H1 (cell line): ENCODE data around the gene PLXNA3. TPM values are rescaled to one million over a fixed set of nuclear protein-coding genes. Genes with fewer than 3 reads are reported as not detected.

Experiments
- CTCF ChIA-PET: fragments of 300-600 bp; sonication (Branson Sonifier 250); formaldehyde crosslinking; loops from one replicate; lab custom pipeline; 2021; ENCODE audit not compliant: partially characterized antibody; lab: Charles Lee
- POLR2A ChIA-PET: fragments of 300-600 bp; sonication (Branson Sonifier 250); formaldehyde crosslinking; loops from one replicate; lab custom pipeline; 2021; ENCODE audit warnings: inconsistent platforms; ENCODE audit not compliant: partially characterized antibody; lab: Charles Lee
- DNase-seq, 2 experiments: peaks; one replicate each; pipeline versions ENCODE4 v3.0.0 to v3.0.0-alpha.2; 2010 to 2022; ENCODE audit warnings: low spot score in 2 of 2, low read depth in 1 of 2, mixed read lengths in 1 of 2
- FAIRE-seq: peaks from 2 replicates; lab custom pipeline; 2011; peaks lifted over from hg19 to GRCh38; lab: Jason Lieb, UNC
- H2AFZ ChIP-seq: 2 replicates; pipeline ENCODE4 v1.8.1; 2012; ENCODE audit warnings: low read length, inconsistent platforms
- H2AK5ac ChIP-seq: 2 replicates; pipeline ENCODE4 v1.6.1; 2013; ENCODE audit warnings: low read depth, low read length
- H2BK120ac ChIP-seq: replicated peaks from 2 replicates; pipeline ENCODE3; 2013; ENCODE audit warnings: low read depth, low read length, inconsistent platforms
- H2BK12ac ChIP-seq: 2 replicates; pipeline ENCODE4 v1.6.1; 2013; ENCODE audit warnings: low read depth, low read length
- H2BK15ac ChIP-seq: 2 replicates; pipeline ENCODE4 v1.6.1; 2013; ENCODE audit warnings: low read length
- H2BK20ac ChIP-seq: 2 replicates; pipeline ENCODE4 v1.6.1; 2013; ENCODE audit warnings: low read length
- H2BK5ac ChIP-seq: 2 replicates; pipeline ENCODE4 v1.6.1; 2013; ENCODE audit warnings: low read depth, low read length
- H3K14ac ChIP-seq: 2 replicates; pipeline ENCODE4 v1.6.1; 2013; ENCODE audit warnings: inconsistent platforms; ENCODE audit not compliant: insufficient read length
- H3K18ac ChIP-seq: 2 replicates; pipeline ENCODE4 v1.6.1; 2013; ENCODE audit warnings: low read length; ENCODE audit errors: extremely low read depth
- H3K23ac ChIP-seq: 2 replicates; pipeline ENCODE4 v1.6.1; 2013; ENCODE audit warnings: inconsistent platforms; ENCODE audit not compliant: insufficient read length
- H3K23me2 ChIP-seq: 2 replicates; pipeline ENCODE4 v1.6.1; 2013; ENCODE audit warnings: low read depth, low read length
- H3K27ac ChIP-seq: 2 replicates; pipeline ENCODE4 v1.6.1; 2011; ENCODE audit warnings: low read depth, low read length, inconsistent platforms
- H3K27me3 ChIP-seq, 4 experiments: replicated peaks in 1 of 4; 1 replicate in 1 of 4; 2 replicates in 3 of 4; pipeline versions ENCODE4 v1.6.1 to v1.8.1; 2011 to 2013; ENCODE audit warnings: low read length in 3 of 4, mild to moderate bottlenecking in 3 of 4, inconsistent platforms in 2 of 4, mixed read lengths in 2 of 4, moderate library complexity in 1 of 4; ENCODE audit not compliant: control insufficient read depth in 3 of 4, insufficient read depth in 3 of 4; ENCODE audit errors: extremely low read depth in 1 of 4
- H3K36me3 ChIP-seq, 4 experiments: 2 replicates each; pipeline versions ENCODE4 v1.6.1 to v1.8.1; 2011 to 2013; ENCODE audit warnings: mild to moderate bottlenecking in 4 of 4, low read length in 3 of 4, moderate library complexity in 2 of 4, control low read depth in 1 of 4, inconsistent platforms in 1 of 4; ENCODE audit not compliant: insufficient read depth in 4 of 4, control insufficient read depth in 2 of 4
- H3K4ac ChIP-seq: replicated peaks from 2 replicates; pipeline ENCODE3; 2013; ENCODE audit warnings: low read length, low read depth, mixed read lengths, inconsistent platforms; ENCODE audit not compliant: insufficient read length
- H3K4me1 ChIP-seq, 4 experiments: replicated peaks in 1 of 4; 1 replicate in 1 of 4; 2 replicates in 3 of 4; pipeline versions ENCODE4 v1.6.1 to v1.8.1; 2011 to 2013; ENCODE audit warnings: low read length in 3 of 4, inconsistent platforms in 2 of 4, mixed read lengths in 1 of 4; ENCODE audit not compliant: insufficient read depth in 4 of 4, control insufficient read depth in 3 of 4
- H3K4me2 ChIP-seq, 2 experiments: 2 replicates each; pipeline versions ENCODE4 v1.6.1 to v1.8.1; 2011 to 2013; ENCODE audit warnings: low read depth in 2 of 2, low read length in 2 of 2, control low read depth in 1 of 2, inconsistent platforms in 1 of 2, mild to moderate bottlenecking in 1 of 2; ENCODE audit not compliant: insufficient read depth in 1 of 2
- H3K4me3 ChIP-seq, 4 experiments: fragments of 200-600, 300-600 bp in 1 of 4; sonication (generic), shearing (Covaris generic), sonication (Bioruptor Twin) in 1 of 4; 2 replicates each; pipeline versions ENCODE4 v1.5.1 to v1.8.1; 2011 to 2016; ENCODE audit warnings: low read length in 4 of 4, low read depth in 3 of 4, control low read depth in 2 of 4, inconsistent platforms in 2 of 4, mild to moderate bottlenecking in 2 of 4, mixed read lengths in 1 of 4, moderate library complexity in 1 of 4; ENCODE audit not compliant: insufficient read depth in 2 of 4; ENCODE audit errors: extremely low read depth in 1 of 4
- H3K56ac ChIP-seq: replicated peaks from 2 replicates; pipeline ENCODE3; 2013; ENCODE audit warnings: low read depth, mild to moderate bottlenecking, mixed read lengths, low read length, inconsistent platforms; ENCODE audit not compliant: insufficient read length
- H3K79me1 ChIP-seq: 2 replicates; pipeline ENCODE4 v1.6.1; 2013; ENCODE audit warnings: low read depth, low read length, control low read depth
- H3K79me2 ChIP-seq, 2 experiments: 2 replicates each; pipeline versions ENCODE4 v1.6.1 to v1.8.1; 2012 to 2013; ENCODE audit warnings: low read length in 2 of 2, mild to moderate bottlenecking in 2 of 2, inconsistent platforms in 1 of 2; ENCODE audit not compliant: insufficient read depth in 2 of 2, control insufficient read depth in 1 of 2
- H3K9ac ChIP-seq, 4 experiments: replicated peaks in 1 of 4; 1 replicate in 1 of 4; 2 replicates in 3 of 4; pipeline versions ENCODE4 v1.6.1 to v1.8.1; 2011 to 2013; ENCODE audit warnings: low read depth in 3 of 4, low read length in 3 of 4, control low read depth in 2 of 4, mild to moderate bottlenecking in 2 of 4, moderate library complexity in 2 of 4, inconsistent platforms in 1 of 4; ENCODE audit errors: extremely low read depth in 1 of 4
- H3K9me3 ChIP-seq, 2 experiments: 2 replicates each; pipeline versions ENCODE4 v1.6.1 to v1.8.1; 2012 to 2013; ENCODE audit warnings: mild to moderate bottlenecking in 2 of 2, moderate library complexity in 2 of 2, control low read depth in 1 of 2, inconsistent platforms in 1 of 2, low read depth in 1 of 2, low read length in 1 of 2, mixed read lengths in 1 of 2; ENCODE audit not compliant: insufficient read depth in 2 of 2
- H4K20me1 ChIP-seq, 2 experiments: replicated peaks in 1 of 2; 2 replicates each; pipeline versions ENCODE3 to v1.8.1; 2011 to 2013; ENCODE audit warnings: inconsistent platforms in 2 of 2, low read length in 2 of 2, mild to moderate bottlenecking in 1 of 2; ENCODE audit not compliant: insufficient read depth in 2 of 2, control insufficient read depth in 1 of 2
- H4K5ac ChIP-seq: 2 replicates; pipeline ENCODE4 v1.6.1; 2013; ENCODE audit warnings: low read length, low read depth, mixed read lengths, inconsistent platforms; ENCODE audit not compliant: insufficient read length
- H4K8ac ChIP-seq: 2 replicates; pipeline ENCODE4 v1.8.0; 2013; ENCODE audit warnings: mild to moderate bottlenecking, moderate library complexity, low read length, inconsistent platforms; ENCODE audit not compliant: insufficient read depth; ENCODE audit errors: extremely low read depth
- H4K91ac ChIP-seq: replicated peaks from 2 replicates; pipeline ENCODE3; 2013; ENCODE audit warnings: low read length, mixed read lengths, inconsistent platforms; ENCODE audit not compliant: insufficient read length
- CEBPB ChIP-seq: IDR thresholded peaks from 2 replicates; pipeline ENCODE4 v1.6.1; 2012; ENCODE audit warnings: low read depth, low read length
- HDAC2 ChIP-seq, 2 experiments: fragments of 300-600 bp in 1 of 2; sonication (generic) in 1 of 2; IDR thresholded peaks; 2 replicates each; pipeline ENCODE4 v1.6.1; 2011 to 2012; ENCODE audit warnings: low read depth in 2 of 2, low read length in 2 of 2, mild to moderate bottlenecking in 2 of 2, moderate library complexity in 2 of 2, borderline replicate concordance in 1 of 2, inconsistent platforms in 1 of 2
- HDAC6 ChIP-seq: IDR thresholded peaks from one replicate; pipeline ENCODE4 v1.7.1; 2012; ENCODE audit warnings: low read depth, mild to moderate bottlenecking, inconsistent platforms, low read length, moderate library complexity
- JUN ChIP-seq: IDR thresholded peaks from 2 replicates; pipeline ENCODE4 v1.6.1; 2011; ENCODE audit warnings: low read depth, mild to moderate bottlenecking, improper control_type of control experiment, low read length
- POLR2A ChIP-seq, 2 experiments: IDR thresholded peaks; 1 replicate in 1 of 2; 2 replicates in 1 of 2; pipeline ENCODE4 v1.6.1; 2011; ENCODE audit warnings: low read depth in 2 of 2, low read length in 2 of 2, mild to moderate bottlenecking in 2 of 2; ENCODE audit errors: control extremely low read depth in 1 of 2
- POU5F1 ChIP-seq: IDR thresholded peaks from 2 replicates; pipeline ENCODE4 v1.6.1; 2011; ENCODE audit warnings: low read depth, mild to moderate bottlenecking, low read length, moderate library complexity
- RAD21 ChIP-seq, 2 experiments: IDR thresholded peaks in 1 of 2; conservative IDR thresholded peaks in 1 of 2; 2 replicates each; pipeline ENCODE4 v1.6.1; 2011; ENCODE audit warnings: low read depth in 2 of 2, low read length in 2 of 2, improper control_type of control experiment in 1 of 2, inconsistent platforms in 1 of 2, mild to moderate bottlenecking in 1 of 2, moderate library complexity in 1 of 2
- TEAD4 ChIP-seq: IDR thresholded peaks from 2 replicates; pipeline ENCODE4 v1.6.1; 2012; ENCODE audit warnings: low read depth, low read length, inconsistent platforms, mixed read lengths
- WGBS, 2 experiments: shearing (Covaris generic) in 1 of 2; methylation state at CpG; one replicate each; pipeline versions ENCODE4 v1.1.6 to v1.1.7; 2013 to 2015; ENCODE audit warnings: low lambda C conversion rate in 2 of 2, mixed read lengths in 2 of 2, inconsistent platforms in 1 of 2, low coverage in 1 of 2, missing lambda C conversion rate in 1 of 2; ENCODE audit not compliant: insufficient replicate concordance in 2 of 2, insufficient coverage in 1 of 2, insufficient read length in 1 of 2; ENCODE audit errors: extremely low coverage in 1 of 2, missing lambda C conversion rate in 1 of 2; 5-methylcytosine and 5-hydroxymethylcytosine counted together
- polyA plus RNA-seq, 7 experiments: library from polyadenylated mRNA; depleted of rRNA in 3 of 7; stranded (reverse) in 5 of 7; unstranded in 2 of 7; fragments of >200 nt in 5 of 7; fragments of 200-250 nt in 2 of 7; gene quantifications; 1 replicate in 5 of 7; 2 replicates in 1 of 7; 4 replicates in 1 of 7; pipeline versions ENCODE4 v1.2.1 to v1.2.3, GENCODE V29; 2011 to 2013; ENCODE audit warnings: missing spikeins in 2 of 7, mixed read lengths in 2 of 7
- total RNA-seq: library from RNA; stranded (reverse); fragmentation: NEBNext Ultra II Directional; extraction: Animal tissue kit (Norgen Biotek cat#: 25700); gene quantifications from 2 replicates; pipeline ENCODE4 v1.2.1, GENCODE V29; 2021
- TF ChIP-seq, protein P1 (sequence below): IDR thresholded peaks from 2 replicates; pipeline ENCODE4 v1.6.1; 2011; ENCODE audit warnings: low read length, improper control_type of control experiment

Gene PLXNA3
- total and polyA plus RNA-seq, 2 of the 8 experiments (the other 6 are each of a cell fraction or from before 2014, with no cell fraction given): 10.7 to 18.2 TPM

DNA sequence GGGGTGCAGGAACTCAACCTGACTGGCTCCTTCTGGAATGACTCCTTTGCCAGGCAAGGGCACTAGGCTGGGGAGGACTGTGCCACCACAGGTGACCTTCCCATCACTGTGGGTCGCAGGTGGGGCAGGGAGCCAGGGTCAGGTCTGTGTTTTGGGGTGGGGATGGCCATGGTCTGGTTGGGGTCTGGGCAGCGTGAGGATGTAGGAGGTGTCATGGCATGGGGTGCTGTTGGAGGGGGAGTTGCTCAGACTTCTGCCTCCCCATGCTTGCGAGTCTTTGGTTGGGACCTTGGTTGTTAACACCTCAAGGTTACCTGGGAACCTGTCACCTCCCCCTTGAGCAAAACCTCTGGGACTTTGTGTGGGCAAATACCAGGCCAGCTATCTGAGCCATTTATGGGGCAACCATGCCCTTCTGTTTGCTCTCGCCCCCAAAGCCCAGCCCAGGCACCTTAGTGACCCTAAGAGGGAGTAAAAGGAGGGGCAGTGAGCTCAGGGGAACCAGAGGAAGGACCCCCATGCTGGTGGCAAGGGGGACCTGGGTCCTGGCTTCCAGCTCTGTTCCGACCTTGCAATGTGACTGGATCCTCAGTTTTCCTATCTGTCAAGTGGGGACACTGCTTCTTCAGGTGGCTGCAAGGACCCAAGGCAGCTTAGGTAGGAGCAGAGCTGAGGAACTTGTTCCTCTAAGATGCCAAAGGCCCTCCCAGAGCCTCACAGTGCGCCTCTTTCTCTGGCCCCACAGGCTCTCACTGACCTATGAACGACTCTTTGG lies 23.5 kb upstream of the PLXNA3 start:
- TF ChIP-seq CEBPB (no peak), TEAD4 (no peak), HDAC2 (IDR thresholded peaks at IDR 0.05; ENCODE audit: borderline replicate concordance in 1 of 2, low read depth in 2 of 2, low read length in 2 of 2) (no peak), POU5F1 (no peak), POLR2A (IDR thresholded peaks at IDR 0.05; ENCODE audit: control extremely low read depth in 1 of 2, low read depth in 2 of 2, low read length in 2 of 2) (no peak), JUN (no peak), RAD21 (IDR thresholded peaks at IDR 0.05 in 1 of 2, conservative IDR thresholded peaks at IDR 0.05 in 1 of 2; ENCODE audit: low read depth in 2 of 2, low read length in 2 of 2) (no peak), HDAC6 (no peak)
- TF ChIP-seq, protein P1, sequence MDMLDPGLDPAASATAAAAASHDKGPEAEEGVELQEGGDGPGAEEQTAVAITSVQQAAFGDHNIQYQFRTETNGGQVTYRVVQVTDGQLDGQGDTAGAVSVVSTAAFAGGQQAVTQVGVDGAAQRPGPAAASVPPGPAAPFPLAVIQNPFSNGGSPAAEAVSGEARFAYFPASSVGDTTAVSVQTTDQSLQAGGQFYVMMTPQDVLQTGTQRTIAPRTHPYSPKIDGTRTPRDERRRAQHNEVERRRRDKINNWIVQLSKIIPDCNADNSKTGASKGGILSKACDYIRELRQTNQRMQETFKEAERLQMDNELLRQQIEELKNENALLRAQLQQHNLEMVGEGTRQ: no peak
- H2AFZ ChIP-seq: no peak overlapping the region
- no peak overlapping the region for H4K91ac ChIP-seq
- peaks cover 0 to 18% (median 7%) of the 10 kb centered on the region in 4 experiments; a peak in 5 of 8 replicates for H3K36me3 ChIP-seq
- no peak overlapping the region for H2BK120ac ChIP-seq
- FAIRE-seq (no peak), DNase-seq (no peak)
- no peaks in the 10 kb centered on the region for H3K79me1 ChIP-seq
- H3K23me2 ChIP-seq: peaks cover 2% of the 10 kb centered on the region; the same call in 1 of the 2 replicates
- H3K79me2 ChIP-seq: peaks cover under 1 to 20% of the 10 kb centered on the region in 2 experiments; a peak in 2 of 4 replicates
- no peak overlapping the region for H3K4ac ChIP-seq
- no peak overlapping the region for H2BK12ac ChIP-seq
- H3K18ac ChIP-seq: no peak overlapping the region
- peaks cover 0 to 11% of the 10 kb centered on the region in 2 experiments for H4K20me1 ChIP-seq
- no peak overlapping the region for H3K23ac ChIP-seq
- H4K5ac ChIP-seq: no peak overlapping the region
- H3K14ac ChIP-seq: no peak overlapping the region
- no peaks in the 10 kb centered on the region for H3K27me3 ChIP-seq
- no peak overlapping the region for H3K9ac ChIP-seq
- no peak overlapping the region for H4K8ac ChIP-seq
- H2AK5ac ChIP-seq: no peak overlapping the region
- H3K4me2 ChIP-seq: no peak overlapping the region
- POLR2A ChIA-PET: interaction anchor here (0.8 to 2.6 kb wide), 5 partner anchors 9 to 37 kb away, joined by 3 to 9 read pairs (median 5); partner anchors contain the start of genes FAM50A and RPL10
- peaks cover 0 to 6% (median 4%) of the 10 kb centered on the region in 4 experiments; a peak in 6 of 7 replicates for H3K4me1 ChIP-seq
- no peak overlapping the region for H2BK20ac ChIP-seq
- no peak overlapping the region for H3K27ac ChIP-seq
- no peak overlapping the region for H2BK5ac ChIP-seq
- 92% methylated on average over 5 of the region's 7 CpGs; no CpG with 5 or more reads in 1 of the 2 experiments for WGBS, 2 experiments
- no peak overlapping the region for H3K56ac ChIP-seq
- no peak overlapping the region for H2BK15ac ChIP-seq
- CTCF ChIA-PET: interaction anchor here (1.3 to 1.6 kb wide), 2 partner anchors 55 to 61 kb away, joined by 3 read pairs; no protein-coding TSS in a partner anchor
- no peaks in the 10 kb centered on the region for H3K9me3 ChIP-seq
- H3K4me3 ChIP-seq: no peak overlapping the region
